GM19468 (cell line): ENCODE measurements around the gene TIE1.

Source experiments
- ATAC-seq: cut with Tn5 transposase; IDR thresholded peaks from one replicate; pipeline ENCODE4 v1.9.1; 2021; ENCODE audit warnings: mild to moderate bottlenecking, moderate library complexity, moderate number of reproducible peaks; ENCODE audit not compliant: unreplicated experiment; ENCODE audit errors: extremely low read depth

The TIE1 gene

GRCh38 chr1:43300378-43301094 is at the start of gene TIE1:
Gene TIE1 (plus strand): TSS chr1:43300982. CDS start chr1:43301072, 90 bp downstream.
- ATAC-seq, result no peak

- ATAC-seq, result no peak
Observed at GRCh38 chr1:43251024-43251423, 49.8 kb upstream of the TIE1 start.

- ATAC-seq, result no peak
Observed at GRCh38 chr1:43252225-43252624, 48.6 kb upstream of the TIE1 start.

- ATAC-seq, result no peak
Observed at GRCh38 chr1:43253173-43253572, 47.6 kb upstream of the TIE1 start.

- ATAC-seq, result no peak
Observed at GRCh38 chr1:43253876-43254275, 46.9 kb upstream of the TIE1 start.

- ATAC-seq, result no peak
Observed at GRCh38 chr1:43255438-43256210, 45.2 kb upstream of the TIE1 start.

GRCh38 chr1:43256675-43257570 is 43.9 kb upstream of the TIE1 start:
- no peak for ATAC-seq

- ATAC-seq, result no peak
Observed at GRCh38 chr1:43258370-43258769, 42.4 kb upstream of the TIE1 start.

GRCh38 chr1:43265431-43265830 is 35.4 kb upstream of the TIE1 start:
- no peak for ATAC-seq

GRCh38 chr1:43266881-43267280 is 33.9 kb upstream of the TIE1 start:
- no peak for ATAC-seq

- no peak for ATAC-seq
Observed at GRCh38 chr1:43267291-43267805, 33.4 kb upstream of the TIE1 start.

- no peak for ATAC-seq
Observed at GRCh38 chr1:43267818-43268425, 32.9 kb upstream of the TIE1 start.

GRCh38 chr1:43269627-43270375 is 31.0 kb upstream of the TIE1 start, which contains the start of gene TMEM125:
Gene TMEM125 (plus strand): TSS chr1:43269983. CDS start chr1:43272723, 2,740 bp downstream.
- ATAC-seq, result no peak

GRCh38 chr1:43270421-43271095 is 30.2 kb upstream of the TIE1 start:
- no peak for ATAC-seq

GRCh38 chr1:43271186-43272118 is 29.3 kb upstream of the TIE1 start:
- ATAC-seq, result no peak

GRCh38 chr1:43272161-43272560 is 28.6 kb upstream of the TIE1 start:
- ATAC-seq, result no peak
